GM19468 (cell line): ENCODE results near the gene GDPD4.
A peak's percentile ranks its signal among the peaks of the same experiment; 100 is the strongest.

Experiments used
- ATAC-seq: cut with Tn5 transposase; IDR thresholded peaks from one replicate; pipeline ENCODE4 v1.9.1; 2021; ENCODE audit warnings: mild to moderate bottlenecking, moderate library complexity, moderate number of reproducible peaks; ENCODE audit not compliant: unreplicated experiment; ENCODE audit errors: extremely low read depth

GDPD4 gene

DNA sequence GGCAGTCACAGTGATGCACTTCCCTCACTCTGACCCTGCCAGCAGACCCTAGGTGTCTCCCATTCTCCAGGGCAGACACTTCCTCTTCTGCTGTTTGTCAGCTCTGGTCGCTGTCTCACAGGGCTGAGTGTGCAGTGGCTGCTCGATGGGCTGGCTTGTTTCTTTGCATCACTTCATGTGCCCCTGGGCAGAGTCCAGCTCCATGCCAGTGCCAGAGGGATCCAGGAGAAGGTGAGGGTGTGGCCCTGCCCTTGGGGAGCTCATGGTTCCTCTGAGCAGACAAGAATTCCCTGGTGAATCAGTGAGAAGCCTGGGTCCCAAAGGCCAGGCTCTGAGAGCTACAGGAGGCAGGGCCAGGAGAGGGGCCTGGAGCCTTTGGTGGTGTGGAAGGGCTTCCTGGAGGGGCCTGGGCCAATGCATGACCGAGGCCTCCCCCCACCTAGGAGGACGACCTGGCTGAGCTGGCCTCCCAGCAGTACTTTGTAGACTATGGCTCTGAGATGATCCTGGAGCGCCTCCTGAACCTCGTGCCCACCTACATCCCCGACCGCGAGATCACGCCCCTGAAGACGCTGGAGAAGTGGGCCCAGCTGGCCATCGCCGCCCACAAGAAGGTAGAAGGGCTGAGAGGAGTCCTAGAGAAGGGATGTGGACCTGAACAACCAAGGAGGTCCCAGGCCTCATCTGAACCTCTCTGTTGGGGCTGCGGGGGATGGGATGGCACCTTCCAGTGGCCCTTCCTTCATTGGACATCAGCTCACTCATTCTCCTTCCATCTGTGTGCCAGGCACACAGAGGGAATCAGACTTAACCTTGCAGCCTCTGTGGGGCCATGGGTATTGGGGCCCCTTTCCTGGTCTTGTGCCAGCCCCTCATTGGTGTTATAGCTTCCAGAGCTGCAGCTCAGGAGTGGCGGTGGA lies 107.3 kb downstream of the GDPD4 start:
- no peak for ATAC-seq

DNA sequence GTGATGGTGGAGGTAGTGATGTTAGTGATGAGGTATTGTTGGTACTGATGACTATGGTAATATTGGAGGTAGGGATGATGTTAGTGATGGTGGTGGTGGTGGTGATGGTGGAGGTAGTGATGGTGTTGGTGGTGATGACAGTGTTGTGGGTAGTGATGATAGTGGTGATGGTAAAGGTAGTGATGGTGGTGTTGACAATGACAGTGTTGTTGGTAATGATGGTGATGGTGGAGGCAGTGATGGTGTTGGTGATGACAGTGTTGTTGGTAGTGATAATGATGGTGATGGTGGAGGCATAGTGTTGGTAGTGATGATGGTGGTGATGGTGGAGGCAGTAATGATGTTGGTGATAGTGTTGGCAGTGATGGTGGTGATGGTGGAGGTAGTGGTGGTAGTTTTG lies 108.3 kb downstream of the GDPD4 start:
- no peak for ATAC-seq

DNA sequence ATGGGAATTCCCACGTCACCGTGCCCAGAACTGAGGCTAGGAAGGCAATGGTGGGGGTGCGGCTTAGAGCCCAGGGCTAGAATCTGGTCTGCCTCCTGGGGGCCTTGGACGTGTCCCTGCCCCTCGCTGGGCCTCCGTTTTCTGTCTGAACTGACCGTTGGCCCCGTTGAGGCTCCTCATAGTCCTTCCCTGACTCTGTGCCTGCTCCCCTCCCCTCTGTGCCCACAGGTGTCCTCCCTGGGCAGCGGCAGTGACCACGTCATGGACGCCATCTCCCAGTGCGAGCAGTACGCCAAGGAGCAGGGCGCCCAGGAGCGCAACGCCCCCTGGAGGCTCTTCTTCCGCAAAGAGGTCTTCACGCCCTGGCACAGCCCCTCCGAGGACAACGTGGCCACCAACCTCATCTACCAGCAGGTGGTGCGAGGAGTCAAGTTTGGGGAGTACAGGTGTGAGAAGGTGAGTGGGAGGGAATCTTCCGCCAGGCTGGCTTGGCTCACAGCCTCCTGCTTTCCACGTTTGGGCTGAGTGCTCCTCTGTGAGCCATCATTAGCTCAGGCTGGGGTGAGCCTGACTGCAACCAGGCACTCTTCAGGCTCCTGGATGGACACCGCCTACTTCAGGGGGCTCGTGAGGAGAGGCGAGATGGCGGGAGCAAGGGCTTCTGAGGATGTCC lies 109.5 kb downstream of the GDPD4 start:
- no peak for ATAC-seq

DNA sequence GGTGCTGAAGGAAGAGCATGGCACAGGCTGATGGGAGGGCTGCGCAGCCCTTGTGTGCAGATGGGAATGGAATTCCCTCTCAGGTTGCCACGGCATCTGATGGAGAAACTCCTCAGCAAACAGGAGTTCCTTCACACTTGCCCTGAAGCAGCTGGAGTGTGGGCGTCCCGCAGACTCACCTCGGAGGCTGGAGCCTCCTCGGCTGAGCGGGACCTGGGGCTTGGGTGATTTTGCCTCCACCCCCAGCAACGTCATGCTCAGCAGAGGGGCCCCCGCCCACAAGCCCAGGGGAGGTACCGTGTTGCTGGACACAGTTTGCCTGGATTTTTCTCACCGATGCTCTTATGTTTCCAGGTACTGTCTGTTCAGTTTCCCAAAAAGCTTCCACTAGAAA lies 110.1 kb downstream of the GDPD4 start:
- no peak for ATAC-seq

DNA sequence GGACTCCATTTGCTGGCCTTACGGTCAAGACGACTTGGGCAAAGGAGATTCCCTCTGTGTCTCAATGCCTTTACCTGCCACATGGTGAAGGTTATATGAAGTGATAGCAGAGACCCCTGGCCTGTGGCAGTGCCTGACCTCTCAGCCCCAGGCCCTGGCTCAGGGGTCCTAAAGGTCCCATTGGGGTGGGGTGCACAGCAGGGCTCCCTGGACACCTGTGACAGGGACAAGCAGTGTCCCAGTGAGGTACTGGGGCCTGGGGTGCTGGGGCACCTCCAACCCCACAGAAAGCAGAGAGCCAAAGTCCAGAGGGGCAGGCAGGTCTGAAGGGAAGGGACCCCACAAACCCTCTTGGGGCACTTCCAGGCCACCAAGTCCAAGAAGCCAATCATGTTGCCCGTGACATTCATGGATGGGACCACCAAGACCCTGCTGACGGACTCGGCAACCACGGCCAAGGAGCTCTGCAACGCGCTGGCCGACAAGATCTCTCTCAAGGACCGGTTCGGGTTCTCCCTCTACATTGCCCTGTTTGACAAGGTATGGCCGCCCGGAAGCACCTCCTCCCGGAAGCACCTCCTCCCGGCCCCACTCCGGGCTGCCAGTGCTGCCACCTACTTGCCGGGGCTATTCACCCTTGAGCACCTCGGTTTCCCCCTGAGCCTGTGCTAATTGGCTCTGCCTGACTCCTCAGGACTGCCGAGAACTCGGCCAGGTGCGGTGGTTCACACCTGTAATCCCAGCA lies 111.0 kb downstream of the GDPD4 start:
- ATAC-seq: no peak

DNA sequence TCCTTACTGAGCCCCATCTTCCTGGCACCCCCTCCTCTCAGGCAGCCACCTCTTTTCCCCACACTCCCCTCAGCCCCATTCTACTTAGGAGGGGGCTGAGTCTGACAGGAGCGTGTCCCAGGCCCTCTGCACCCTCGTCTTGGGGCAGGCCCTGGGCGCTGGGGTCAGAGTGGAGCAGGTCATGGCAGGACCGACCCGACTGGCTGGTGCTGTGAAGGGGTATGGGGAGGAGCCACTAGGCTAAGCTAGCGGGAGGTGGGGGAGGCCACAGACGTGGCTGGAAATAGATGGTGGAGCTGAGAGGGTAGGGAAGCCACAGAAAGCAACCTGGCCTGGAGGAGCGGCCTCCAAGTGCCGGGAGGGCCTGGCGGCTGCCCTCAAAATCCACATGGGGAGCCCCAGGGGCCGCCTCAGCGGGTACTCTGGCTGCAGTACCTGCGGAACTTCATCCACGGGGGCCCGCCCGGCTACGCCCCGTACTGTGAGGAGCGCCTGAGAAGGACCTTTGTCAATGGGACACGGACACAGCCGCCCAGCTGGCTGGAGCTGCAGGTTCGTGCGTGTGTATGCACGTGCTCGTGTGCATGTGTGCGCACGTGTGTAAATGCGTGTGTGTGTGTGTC lies 111.8 kb downstream of the GDPD4 start:
- no peak for ATAC-seq

DNA sequence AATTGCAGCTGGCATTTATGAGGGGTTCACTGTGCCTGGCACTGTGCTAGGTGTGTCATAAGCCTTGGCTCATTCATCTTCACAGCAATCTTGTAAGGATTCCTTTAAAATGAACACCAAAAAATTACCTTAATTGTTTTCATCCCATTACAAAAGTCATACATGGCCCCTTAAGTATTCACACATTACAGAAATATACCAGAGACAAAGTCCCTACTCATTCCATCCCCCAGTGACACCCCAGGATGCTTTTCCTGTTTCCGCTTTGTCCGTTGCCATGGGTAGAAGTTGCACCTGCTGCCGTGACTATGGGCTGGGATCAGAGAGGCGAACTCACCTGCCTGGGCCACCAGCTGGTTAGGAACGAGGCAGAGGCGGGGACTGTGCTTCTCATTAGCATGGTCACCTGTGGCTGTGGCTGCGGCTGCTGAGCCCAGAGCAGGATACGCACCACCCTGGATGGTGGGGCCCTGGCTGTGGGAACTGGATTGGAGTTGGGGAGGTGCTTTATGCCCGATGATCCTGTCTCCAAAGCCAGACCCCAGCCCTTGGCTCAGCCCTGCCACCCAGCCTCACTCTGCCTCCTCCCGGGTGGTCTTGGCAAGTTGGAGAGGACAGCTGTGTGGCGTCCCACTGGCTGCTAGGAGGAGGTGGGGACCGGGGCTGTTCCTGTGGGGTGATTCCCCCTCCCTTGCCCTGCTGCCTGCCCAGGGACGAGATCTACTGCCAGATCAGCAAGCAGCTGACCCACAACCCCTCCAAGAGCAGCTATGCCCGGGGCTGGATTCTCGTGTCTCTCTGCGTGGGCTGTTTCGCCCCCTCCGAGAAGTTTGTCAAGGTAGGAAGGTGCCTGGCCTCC lies 112.6 kb downstream of the GDPD4 start:
- ATAC-seq: no peak

DNA sequence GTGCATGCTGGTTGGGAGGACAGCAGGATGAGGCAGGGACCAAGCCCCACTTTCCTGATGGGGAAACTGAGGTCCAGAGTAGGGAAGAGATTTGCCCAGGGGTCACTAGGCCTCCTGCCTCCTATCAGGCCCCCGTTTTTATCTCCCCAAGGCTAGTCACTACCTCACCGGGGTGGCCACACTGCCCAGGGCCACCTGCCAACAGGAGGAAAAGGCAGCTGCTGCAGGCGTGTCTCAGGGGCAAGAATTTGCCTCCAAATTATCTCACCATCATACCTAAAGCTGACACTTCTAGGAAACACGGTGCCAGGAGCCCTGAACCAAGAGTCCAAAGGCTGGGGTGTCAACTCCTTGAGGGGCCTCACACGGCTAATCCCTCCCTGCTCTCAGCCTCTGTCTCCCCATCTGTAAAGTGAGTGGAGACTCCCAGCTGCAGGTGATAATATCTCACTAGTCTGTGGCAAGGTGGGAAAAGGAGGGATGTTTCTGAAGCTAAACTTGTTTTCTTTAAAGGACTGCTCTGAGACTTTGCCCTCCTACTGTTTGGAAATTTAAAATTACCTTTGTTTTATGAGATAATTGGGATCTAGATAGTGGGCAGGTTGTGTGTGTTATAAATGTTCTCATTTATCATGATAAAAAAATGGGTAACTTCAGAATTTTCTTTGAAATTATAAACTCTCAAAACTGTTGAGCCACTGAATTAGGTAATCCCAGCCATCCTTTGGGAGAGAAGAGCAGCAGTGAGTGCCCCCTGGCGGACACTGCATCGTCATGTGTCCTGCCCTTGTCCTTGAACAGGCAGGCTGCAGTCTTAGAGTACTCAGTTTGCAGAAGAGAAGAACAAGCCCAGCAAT lies 113.5 kb downstream of the GDPD4 start:
- ATAC-seq: peak; percentile 63

DNA sequence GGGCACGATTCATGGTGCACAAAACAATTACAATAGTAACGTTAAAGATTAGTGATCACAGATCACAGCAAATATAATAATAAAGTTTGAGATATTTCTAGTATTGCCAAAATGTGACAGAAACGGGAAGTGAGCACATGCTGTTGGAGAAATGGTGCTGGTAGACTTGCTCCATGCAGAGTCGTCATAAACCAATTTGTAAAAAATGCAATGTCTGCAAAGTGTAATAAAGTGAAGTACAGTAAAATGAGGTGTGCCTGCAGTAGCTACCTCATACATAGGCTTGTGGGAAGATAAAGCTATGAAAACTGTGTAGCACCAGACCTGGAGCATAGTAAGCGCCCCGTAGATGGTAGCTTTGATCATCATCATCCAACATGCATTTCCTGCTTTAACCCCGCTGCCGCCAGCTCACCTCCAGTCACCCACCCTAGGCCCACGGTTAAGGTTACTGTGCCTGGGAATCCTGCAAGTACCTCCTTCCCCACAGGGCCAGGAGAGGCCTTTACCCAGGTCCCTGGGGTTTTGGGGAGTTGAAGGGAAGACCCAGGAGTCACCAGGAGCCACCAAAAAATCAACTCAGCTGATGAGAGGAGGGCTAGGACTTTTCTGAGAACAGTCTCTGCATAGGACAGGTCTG lies 114.3 kb downstream of the GDPD4 start:
- ATAC-seq: no peak

DNA sequence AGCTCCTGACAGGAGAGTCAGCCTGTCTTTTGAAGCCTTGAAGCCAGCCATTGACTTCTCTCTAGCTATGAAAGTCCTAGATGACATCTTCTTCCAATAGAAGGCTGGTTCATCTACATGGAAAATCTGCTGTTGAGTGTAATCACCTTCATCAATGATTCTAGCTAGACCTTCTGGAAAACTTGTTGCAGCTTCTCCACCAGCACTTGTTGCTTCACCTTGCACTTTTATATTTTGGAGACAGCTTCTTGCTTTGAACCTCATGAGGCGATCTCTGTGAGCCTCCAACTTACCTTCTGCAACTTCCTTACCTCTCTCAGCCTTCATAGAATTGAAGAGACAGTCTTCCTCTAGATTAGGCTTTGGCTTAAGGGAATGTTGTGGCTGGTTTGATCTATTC lies 115.2 kb downstream of the GDPD4 start:
- no peak for ATAC-seq

DNA sequence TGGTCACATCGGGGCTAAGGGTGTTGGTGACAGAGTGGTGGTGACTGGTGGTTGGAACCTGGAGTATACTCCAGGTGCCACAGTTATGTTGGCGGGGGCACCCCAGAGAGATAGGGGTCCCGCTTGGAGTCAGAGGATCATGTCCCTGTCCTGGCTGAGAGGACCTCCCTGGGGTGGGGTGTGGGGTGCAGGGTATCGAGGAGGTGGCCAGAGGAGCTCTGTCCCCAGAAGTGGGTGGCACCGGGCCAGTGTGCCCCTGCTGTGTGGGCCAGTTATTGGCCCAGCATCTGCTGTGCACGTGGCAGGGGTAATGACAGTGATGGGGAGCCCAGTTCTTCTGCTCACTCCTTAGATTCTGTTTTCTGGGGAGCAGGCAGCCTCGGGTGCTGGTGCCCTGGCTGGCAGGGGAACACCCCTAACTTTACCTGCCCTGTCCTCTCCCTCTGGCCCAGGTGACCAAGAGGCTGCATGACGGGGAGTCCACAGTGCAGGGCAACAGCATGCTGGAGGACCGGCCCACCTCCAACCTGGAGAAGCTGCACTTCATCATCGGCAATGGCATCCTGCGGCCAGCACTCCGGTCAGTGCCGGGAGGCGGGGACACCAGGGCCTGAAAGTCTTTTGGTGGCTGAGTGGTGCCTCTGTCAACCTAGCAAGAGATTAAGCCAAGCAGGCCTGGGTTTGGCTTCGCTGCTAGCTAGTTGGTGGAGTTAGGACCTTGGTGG lies 117.2 kb downstream of the GDPD4 start:
- no peak for ATAC-seq

DNA sequence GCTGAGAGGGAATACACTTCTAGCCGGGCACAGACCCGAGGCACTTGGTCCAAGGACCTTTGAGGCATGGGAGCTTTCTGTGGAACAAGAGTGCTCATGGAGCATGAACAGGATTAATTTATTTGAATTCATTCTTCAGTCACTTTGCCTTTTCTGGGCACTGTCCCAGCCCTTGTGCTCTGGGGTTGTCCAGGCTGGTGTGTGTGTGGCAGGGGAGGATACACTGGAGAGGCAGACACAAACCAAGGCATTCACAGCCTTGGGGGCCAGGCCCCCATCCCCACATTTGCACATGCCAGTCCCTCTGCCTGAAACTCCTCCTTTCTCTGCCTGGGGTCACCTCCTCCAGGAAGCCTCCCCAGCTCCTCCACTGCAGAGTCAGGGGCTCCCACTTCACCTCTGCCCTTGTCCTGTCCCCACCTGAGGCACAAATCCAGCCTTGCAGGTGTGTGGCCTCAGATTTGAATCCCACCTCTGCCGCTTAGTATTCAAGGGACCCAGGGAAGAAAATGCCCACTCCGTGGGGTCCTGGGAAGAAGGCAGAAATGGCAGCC lies 118.0 kb downstream of the GDPD4 start:
- ATAC-seq: no peak

DNA sequence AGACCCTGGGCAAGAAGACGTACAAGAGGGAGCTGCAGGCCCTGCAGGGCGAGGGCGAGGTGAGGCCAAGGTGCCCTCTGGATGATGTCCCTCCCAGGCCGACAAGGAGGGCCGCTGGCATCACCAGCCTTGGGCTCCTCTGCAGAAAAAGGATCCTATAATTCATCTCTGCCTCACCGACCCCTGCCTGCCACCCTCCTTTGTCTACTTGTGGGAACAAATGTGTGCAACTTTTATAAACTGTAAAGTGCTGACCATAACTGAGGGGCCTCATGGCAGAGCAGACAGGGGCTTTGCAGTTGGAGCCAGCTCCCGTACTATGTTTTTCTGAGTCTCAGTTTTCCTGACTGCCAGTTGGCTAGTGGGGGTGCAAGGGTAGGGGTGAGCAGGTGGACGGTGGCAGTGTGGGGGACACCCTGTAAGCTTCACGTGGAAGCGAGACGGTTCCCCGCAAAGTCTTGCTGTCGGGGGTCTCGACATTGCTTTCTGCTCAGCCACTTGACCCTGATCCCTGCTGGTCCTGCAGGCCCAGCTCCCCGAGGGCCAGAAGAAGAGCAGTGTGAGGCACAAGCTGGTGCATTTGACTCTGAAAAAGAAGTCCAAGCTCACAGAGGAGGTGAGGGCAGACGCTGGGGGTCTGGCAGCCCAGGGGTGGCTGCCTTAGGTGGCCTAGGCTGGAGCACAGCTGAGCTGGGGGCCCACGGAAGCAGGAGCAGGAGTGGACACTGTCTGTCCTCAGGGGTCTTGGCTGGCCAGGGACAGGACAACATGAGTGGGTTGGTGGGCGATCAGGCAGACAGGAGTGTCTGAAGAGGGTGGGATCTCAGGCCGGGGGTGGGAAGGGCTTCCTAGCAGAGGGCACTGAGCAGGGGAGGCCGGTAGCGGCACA lies 118.7 kb downstream of the GDPD4 start:
- no peak for ATAC-seq

DNA sequence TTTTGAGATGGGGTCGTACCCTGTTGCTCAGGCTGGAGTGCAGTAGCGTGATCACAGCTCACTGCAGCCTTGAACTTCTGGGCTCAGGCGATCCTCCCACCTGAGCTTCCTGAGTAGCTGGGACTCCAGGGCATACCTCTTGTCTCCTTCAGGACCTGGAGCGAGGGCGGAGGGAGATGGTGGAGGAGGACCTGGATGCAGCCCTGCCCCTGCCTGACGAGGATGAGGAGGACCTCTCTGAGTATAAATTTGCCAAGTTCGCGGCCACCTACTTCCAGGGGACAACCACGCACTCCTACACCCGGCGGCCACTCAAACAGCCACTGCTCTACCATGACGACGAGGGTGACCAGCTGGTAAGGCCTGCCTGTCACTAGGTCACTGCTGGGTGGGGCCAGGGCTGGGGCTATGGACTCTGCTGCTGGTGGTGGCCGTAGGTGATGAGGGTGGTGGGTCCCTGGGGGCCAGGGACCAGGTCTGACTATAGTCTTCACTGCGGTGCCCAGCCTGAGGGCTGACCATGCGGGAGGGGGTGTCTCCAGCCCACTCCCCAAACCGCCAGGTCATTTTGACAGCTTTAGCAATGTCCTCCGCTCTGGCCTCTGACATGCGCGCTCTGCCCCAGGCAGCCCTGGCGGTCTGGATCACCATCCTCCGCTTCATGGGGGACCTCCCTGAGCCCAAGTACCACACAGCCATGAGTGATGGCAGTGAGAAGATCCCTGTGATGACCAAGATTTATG lies 119.5 kb downstream of the GDPD4 start:
- no peak for ATAC-seq

DNA sequence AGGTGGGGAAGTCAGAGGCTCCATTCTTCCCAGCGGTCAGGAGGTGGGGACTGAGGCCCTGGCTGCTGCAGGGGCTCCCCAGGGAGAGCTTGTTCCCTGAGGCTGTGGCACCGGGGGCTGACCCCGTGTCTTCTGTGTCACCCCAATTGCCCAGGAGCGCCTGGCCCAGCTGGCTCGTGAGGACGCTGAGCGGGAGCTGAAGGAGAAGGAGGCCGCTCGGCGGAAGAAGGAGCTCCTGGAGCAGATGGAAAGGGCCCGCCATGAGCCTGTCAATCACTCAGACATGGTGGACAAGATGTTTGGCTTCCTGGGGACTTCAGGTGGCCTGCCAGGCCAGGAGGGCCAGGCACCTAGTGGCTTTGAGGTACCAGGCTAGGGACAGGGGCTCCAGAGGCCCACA lies 120.3 kb downstream of the GDPD4 start:
- no peak for ATAC-seq

DNA sequence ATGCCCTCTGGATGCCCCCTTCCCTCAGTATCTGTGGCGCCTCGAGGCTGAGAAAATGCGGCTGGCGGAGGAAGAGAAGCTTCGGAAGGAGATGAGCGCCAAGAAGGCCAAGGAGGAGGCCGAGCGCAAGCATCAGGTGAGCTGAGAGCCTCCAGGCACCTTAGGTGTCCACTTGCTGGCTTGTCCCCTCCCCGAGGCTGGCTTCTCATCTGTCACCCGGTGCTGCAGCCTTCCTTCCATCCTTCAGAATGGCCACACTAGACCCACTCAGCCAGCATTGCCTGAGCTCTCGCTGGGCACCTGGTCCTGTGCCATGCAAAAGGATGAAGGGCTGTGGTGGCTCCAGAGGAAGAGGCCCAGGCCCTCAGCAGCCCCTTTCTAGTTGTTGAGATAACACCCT lies 121.1 kb downstream of the GDPD4 start:
- no peak for ATAC-seq
